HG03565 (cell line): ENCODE data around the gene KCNA5.

Experiments used
- ATAC-seq: cut with Tn5 transposase; IDR thresholded peaks from one replicate; pipeline ENCODE4 v1.9.1; 2021; ENCODE audit warnings: mild to moderate bottlenecking, moderate library complexity; ENCODE audit not compliant: unreplicated experiment

Gene KCNA5

DNA sequence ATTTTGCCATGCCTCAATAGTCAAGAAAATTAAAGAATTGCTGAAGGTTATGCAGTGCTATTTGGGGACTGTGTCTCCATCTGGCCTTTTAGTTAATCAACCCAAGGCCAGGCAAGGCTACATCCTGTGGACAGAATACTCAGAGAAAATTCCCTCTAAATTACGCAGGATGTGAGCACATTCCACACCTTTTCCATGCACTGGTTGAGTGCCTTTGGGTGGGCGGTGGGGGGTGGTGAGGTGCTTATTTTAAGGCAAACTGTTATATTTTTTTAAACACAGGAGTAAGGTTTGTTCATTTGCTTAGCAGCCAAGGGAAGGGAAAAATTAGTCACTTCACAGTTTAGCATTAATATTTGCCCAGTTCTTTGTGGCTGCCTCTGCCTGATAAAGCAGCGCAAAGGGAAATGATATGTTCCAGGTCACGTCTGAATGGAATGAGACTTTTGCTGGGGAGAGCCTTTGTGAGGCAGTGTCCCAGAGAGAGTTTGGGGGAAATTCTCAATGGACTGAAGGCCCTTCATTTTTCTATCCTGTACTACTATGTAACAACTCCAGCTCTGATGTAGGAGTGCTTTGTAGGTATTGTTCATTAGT is 17.2 kb upstream of the KCNA5 start:
- no peak for ATAC-seq

DNA sequence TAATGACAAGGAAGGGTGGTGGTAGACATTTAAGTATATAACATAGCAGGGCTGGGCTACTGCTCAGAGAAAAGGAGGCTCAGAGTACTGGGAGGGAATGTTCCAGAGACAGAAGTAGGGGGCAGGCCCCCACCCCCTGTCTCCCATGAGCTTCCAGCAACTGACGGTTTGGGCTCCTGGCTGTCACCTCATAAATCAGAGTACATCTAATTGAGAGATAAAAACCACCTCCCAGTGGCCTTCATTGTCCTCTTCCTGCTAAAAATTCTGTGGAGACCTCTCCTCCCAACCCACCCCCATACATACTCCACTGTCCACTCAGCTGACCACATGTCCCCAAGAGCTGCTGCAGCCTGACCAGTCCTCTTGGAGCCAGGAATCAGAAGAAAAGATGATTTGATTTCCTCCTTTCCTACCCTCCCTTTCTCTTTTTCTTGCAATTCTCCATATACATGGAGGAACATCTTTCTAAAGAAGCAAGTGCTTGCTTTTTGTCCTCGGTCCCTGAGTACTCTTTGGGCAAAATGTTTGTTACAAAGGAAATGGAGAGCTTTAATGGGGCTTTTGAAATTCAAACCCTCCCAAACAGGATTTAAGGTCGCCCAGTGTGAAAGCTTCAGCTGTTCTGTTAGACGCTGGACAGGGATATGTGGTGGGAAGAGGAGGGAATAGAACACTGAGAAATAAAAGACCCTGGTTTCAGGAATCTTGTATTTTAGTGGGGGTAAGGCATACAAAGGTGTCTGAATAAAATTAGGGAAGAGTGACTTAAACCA is 16.4 kb upstream of the KCNA5 start:
- no peak for ATAC-seq

DNA sequence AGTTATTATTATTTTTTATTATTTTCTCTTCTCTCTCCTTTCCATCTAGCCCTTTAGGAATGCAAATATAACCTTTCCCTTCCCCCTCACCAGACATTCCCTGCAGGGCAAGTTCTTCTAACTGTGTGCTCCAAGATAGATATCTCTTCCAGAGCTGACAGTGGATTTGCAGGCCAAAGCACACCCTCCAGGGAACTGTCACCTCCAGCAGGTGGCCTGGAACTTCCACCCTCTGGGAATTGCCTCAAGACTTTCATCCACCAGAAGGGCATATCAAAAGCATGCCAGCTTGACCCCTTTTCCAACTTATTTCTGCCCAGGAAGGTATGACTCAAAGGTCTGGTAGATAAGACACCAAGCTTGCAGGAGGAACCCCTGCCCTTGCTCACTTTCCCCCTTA is 13.6 kb upstream of the KCNA5 start:
- ATAC-seq: no peak

DNA sequence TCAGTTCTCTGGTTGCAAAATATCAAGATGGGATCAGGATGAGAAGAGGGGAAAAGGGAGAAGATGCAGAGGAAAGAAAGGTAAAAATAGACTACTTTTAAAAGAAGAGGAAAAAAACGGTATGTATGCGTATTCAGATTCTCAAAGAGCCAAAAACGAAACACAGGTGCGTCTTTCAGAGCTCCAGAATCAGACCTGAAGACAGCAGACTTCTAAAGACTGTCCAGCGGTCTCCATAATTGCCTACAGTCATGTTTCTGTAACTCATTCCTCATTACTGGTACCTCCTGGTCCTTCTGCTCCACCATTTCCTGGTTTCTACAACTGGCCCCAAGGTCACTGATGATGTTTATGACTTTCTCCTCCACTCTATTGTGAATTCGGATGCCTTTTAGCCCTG is 12.4 kb upstream of the KCNA5 start:
- no peak for ATAC-seq

DNA sequence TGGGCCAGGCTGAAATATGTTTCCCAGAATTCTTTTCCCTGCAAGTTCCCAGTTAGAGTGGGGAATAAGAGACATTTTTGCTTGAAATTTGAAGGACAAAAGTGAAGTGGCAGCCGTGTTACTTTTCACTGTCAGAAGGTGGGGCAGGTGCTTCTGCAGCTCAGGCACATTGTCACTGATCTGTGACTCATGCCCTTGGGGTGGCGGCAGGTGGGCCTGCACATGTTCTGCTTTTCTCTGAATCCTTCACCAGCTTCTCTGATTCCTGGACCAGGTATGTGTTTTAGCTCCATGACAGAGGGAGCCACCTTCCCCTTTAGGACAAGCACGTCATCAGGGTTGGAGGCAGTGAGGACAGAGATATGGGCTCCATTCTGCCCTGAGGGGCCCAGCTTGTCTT is 11.7 kb upstream of the KCNA5 start:
- ATAC-seq: no peak

DNA sequence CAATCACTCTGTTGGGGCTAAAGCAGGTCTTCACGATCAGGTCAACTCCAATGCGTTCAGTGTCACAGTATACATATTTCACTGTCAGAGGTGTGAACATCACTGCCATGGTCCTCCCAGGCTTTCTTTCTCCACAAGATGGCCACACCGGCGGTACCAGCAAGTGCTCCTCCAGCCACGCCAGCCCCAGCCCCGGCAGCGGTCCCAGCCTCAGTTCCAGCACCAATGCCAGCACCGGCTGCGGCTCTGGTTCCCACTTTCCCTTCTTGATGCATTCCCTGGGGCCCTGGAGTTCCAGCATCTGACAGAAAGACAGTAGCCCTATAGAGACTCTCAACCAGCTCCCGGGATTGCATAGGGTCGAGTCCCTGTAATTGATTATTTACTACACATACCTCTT is 10.9 kb upstream of the KCNA5 start:
- no peak for ATAC-seq

GRCh38 chr12:5033883-5034282 is 9.8 kb upstream of the KCNA5 start:
- no peak for ATAC-seq

DNA sequence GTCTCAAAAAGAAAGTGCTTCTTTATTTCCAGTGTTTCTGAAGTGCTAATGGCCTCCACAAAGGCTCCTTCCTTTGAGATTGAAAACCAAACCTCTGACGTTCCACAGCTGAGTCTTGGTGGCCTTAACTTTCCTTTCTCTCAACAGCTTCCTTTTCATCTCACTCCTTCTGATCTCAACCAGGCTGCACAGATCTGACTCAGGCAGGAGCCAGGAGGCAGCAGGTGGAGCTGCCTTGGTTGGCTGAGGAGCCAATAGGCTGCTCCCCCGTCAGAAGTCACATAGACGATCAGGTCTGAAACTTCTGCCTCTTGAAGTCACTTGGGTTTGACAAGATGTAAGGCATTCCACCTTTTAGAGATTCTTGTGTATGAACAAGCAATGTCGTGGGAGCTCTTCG is 9.1 kb upstream of the KCNA5 start:
- ATAC-seq: no peak

DNA sequence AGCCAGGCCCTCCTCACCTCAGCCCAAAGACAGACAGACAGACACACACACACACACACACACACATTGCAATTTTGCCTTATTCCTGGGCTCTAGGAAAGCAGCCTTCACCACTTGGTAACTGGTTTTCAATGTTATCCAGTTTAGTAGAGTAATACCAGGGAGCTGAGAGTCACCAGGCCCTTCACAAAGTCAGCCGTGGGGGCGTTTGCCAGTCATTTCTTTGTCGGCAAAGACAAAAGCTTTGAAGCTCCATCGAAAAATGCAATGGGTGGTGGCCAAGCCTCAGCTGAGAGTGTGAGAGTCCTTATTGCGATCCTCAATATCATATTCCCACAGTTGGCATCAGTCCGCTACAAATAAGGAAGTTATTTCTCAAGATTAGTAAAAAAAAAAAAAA is 8.1 kb upstream of the KCNA5 start:
- no peak for ATAC-seq

GRCh38 chr12:5036031-5036430 is 7.6 kb upstream of the KCNA5 start:
- no peak for ATAC-seq

DNA sequence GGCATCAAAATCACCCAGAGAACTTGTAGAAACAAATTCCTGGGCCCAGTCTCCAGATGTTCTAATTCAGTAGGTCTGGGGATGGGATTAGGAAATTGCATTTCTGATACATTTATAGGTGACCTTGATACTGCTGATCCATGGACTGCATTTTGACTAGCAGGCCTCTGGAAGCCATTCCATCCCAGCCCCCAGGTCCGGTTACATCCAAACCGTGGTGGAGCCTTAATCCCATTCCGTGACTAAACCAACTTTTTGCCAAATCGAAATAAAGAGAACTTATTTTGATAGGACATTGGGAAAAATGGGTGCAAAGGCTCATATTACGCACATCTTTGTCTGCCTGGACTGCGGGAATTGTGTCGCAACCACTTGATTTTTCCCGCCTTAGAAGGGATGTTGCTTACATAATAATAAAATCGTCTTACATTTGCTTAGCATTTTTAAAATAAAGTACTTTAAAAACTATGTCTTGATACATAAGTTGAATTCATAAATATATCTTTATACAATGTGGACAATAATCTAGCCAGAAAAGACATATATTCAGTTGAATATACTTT is 5.8 kb upstream of the KCNA5 start:
- ATAC-seq: no peak

DNA sequence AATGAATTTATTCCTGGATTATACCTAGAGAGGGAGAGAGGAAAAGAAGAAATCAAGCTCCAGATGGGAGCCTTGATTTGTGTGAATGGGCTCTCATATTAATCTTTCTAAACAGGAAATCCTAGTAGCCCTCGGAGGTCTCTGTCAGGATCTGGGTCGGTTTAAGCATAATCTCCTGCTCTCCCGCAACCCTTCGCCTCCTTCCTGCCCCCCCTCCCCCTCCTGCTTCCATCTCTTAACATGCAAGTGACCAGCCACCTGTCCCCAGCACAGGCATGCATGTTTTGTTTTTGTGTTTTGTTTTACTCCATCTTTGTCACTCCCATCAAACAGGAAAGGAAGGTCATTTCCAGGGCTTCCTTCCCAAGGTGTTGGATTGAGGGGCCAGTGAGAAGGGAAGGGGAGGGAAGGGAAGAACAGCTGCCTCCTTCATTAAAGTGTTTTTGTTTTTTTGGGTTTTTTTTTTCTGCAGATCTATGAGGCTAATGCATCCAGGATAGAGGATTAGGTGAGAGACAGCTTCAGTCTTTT is 4.8 kb upstream of the KCNA5 start:
- no peak for ATAC-seq

DNA sequence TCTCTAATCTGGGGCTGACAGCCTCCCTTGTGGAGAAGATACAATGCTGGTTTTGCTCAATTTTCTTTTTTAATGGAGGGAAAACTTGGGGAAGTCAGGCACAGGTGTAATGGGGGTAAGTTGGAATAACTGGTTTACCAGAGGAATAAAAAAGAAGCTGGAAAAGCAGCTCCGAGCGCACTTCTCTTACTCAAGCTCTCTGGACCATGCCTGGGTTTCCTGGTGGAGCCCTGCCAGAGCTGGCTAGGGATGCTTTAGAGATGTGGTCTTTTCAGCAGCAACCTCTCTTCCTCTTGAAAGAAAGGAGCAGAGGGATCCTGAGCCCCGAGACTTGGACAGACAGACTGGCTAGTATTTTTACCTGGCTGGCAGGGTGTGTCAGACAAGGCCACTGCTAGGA is 3.9 kb upstream of the KCNA5 start:
- ATAC-seq: no peak

DNA sequence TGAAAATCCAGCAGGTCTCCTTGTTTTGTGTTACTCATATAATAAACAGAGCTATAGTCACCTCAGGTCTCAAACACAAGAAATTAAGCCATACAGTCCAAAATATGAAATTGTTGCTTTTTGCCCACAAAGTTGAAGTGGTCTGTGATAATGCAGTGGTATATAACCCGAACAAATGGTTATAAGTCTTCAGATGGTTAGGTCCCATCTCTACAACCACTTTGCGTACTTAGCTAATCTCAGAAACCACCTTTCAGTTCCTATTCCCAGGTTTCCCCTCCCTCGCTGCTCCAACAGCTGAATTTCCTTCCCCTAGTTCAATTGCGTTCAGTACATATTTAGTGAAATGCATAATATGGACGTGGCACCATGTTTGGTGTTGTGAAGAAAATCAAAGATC is 3.3 kb upstream of the KCNA5 start:
- ATAC-seq: no peak

DNA sequence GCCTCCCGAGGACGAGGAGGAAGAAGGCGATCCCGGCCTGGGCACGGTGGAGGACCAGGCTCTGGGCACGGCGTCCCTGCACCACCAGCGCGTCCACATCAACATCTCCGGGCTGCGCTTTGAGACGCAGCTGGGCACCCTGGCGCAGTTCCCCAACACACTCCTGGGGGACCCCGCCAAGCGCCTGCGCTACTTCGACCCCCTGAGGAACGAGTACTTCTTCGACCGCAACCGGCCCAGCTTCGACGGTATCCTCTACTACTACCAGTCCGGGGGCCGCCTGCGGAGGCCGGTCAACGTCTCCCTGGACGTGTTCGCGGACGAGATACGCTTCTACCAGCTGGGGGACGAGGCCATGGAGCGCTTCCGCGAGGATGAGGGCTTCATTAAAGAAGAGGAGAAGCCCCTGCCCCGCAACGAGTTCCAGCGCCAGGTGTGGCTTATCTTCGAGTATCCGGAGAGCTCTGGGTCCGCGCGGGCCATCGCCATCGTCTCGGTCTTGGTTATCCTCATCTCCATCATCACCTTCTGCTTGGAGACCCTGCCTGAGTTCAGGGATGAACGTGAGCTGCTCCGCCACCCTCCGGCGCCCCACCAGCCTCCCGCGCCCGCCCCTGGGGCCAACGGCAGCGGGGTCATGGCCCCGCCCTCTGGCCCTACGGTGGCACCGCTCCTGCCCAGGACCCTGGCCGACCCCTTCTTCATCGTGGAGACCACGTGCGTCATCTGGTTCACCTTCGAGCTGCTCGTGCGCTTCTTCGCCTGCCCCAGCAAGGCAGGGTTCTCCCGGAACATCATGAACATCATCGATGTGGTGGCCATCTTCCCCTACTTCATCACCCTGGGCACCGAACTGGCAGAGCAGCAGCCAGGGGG is 979 bp downstream of the KCNA5 start:
- no peak for ATAC-seq

- no peak for ATAC-seq
Observed at GRCh38 chr12:5047094-5047493, 3.4 kb downstream of the KCNA5 start.

GRCh38 chr12:5047729-5048128 is 4.0 kb downstream of the KCNA5 start:
- no peak for ATAC-seq

GRCh38 chr12:5050542-5050941 is 6.9 kb downstream of the KCNA5 start:
- no peak for ATAC-seq

DNA sequence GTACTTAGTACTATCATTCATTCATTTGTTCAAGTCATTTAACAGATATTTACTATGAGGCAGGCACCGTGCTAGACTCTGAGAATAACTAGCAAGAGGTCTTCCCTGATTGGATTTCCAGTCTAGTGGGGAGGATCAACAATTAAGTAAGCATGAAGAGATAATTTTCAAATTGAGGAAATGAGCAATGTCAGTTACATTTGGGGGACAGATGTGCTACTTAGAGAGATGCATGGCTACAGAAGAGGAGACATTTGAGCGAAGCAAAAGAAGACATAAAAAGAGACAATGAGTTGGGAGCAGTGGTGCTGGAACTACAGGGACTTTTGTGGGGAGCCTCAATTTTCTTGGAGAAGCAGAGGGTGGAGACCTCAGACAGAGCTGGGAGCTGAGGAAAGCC is 7.7 kb downstream of the KCNA5 start:
- ATAC-seq: no peak

DNA sequence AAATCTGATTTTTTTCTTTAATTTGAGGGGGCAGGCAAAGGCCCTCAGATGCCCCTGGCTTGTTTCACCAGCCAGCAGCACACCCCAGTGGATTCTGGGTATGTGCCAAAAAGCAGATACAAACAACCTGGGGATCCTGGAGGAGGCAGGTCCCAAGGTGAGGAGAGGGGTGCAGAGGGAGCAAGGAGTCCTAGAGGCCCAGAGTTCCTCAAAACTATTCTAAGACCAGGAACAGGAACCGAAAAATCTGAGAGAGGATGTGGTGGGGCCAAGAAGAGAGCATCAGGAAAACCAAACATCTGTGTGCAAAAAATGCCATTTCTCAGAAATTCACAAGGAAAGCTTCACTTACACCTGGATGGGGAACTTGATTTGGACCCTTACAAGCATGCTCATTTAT is 8.2 kb downstream of the KCNA5 start:
- ATAC-seq: no peak

DNA sequence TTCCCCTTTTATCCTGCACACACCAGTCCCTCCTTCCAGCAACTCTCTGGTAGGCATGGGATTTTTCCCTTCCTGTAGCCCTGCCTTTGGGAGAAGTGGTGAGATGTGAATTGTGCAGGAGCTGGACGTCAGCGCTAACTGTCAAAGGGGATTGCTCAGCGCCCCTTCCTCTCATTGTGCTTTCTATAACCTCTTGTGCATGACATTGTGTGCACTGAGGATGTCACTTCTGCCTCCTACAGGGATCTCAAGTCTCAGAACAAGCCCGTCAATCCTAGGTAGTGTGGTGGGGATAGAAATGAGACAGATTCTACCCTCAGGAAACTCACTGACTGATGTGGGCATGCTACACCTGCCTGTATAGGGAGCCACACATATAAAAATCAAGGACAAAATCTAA is 8.7 kb downstream of the KCNA5 start:
- no peak for ATAC-seq
